Cardiac fibroblast (primary cell): ENCODE data around the gene MORN4.

Experiments
- DNase-seq, 2 donors: peaks; one replicate each; pipeline versions ENCODE4 v3.0.0 to v3.0.0-alpha.2; 2010; ENCODE audit warnings: low read depth in 2 of 2
- H3K4me3 ChIP-seq, 2 donors: replicated peaks in 1 of 2; 1 replicate in 1 of 2; 2 replicates in 1 of 2; pipeline ENCODE4 v1.5.1; 2011; ENCODE audit warnings: low read depth in 2 of 2, low read length in 2 of 2, mild to moderate bottlenecking in 2 of 2, moderate library complexity in 1 of 2
- TF ChIP-seq, protein P1 (sequence below): IDR thresholded peaks from one replicate; pipeline ENCODE4 v1.5.1; 2011; ENCODE audit warnings: low read depth, mild to moderate bottlenecking, low read length, inconsistent platforms

Gene MORN4

DNA sequence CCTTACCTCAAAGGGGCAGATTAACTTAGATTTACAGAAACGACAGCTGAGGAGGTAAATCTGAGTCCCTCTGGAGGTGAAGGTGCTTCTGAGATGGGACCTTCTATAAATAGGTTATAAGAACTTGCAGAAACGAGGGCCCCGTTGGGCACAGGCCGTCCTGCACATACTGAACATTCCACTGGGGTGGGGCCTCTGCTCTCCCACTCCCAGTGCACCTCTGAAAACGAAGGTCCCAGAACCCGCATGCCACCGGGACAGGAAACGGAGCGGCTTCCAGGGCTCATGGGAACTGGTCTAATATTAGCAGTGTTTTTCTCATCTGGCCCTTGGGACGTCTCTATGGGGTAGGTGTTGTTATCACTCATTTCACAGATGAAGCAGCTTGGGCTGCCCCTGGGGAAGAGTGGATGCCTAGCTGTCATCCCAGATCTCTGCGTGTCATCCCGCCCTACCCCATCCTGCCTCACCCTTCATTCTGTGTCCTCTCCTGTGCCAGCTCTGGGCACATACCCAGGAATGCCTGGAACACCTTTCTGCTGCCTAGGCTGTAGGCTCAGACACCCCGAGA is 24.2 kb downstream of the MORN4 start:
- TF ChIP-seq, protein P1, sequence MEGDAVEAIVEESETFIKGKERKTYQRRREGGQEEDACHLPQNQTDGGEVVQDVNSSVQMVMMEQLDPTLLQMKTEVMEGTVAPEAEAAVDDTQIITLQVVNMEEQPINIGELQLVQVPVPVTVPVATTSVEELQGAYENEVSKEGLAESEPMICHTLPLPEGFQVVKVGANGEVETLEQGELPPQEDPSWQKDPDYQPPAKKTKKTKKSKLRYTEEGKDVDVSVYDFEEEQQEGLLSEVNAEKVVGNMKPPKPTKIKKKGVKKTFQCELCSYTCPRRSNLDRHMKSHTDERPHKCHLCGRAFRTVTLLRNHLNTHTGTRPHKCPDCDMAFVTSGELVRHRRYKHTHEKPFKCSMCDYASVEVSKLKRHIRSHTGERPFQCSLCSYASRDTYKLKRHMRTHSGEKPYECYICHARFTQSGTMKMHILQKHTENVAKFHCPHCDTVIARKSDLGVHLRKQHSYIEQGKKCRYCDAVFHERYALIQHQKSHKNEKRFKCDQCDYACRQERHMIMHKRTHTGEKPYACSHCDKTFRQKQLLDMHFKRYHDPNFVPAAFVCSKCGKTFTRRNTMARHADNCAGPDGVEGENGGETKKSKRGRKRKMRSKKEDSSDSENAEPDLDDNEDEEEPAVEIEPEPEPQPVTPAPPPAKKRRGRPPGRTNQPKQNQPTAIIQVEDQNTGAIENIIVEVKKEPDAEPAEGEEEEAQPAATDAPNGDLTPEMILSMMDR, result no peak
- no peak for DNase-seq
- no peak overlapping the region for H3K4me3 ChIP-seq

DNA sequence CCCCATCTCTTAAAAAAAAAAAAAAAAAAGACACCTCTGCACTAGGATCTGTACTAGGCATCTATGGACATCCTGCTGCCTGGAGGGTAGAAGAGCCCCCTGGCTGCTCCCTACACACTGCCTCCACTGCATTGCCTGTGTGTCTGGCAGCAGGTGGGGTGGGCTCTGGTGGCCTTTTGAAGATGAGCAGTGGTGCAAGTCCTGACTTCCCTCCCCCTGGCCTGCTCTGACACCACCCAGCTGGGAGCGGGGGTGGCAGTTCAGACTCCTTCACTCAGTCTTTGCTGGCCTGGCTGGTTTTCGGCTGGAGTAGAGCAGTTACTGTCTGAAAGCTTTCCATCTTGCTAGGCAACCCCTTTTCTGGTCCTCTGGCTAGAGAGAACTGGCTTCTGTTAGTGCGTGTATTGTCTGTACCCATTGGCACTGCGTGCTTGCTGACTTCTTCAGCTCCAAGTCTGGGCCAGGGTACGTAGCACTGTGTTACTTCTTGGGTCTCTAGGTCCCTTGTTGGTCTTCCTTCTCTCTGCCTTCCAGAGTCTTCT is 26.1 kb downstream of the MORN4 start:
- TF ChIP-seq, protein P1, result no peak
- H3K4me3 ChIP-seq, result no peak overlapping the region
- no peak for DNase-seq

DNA sequence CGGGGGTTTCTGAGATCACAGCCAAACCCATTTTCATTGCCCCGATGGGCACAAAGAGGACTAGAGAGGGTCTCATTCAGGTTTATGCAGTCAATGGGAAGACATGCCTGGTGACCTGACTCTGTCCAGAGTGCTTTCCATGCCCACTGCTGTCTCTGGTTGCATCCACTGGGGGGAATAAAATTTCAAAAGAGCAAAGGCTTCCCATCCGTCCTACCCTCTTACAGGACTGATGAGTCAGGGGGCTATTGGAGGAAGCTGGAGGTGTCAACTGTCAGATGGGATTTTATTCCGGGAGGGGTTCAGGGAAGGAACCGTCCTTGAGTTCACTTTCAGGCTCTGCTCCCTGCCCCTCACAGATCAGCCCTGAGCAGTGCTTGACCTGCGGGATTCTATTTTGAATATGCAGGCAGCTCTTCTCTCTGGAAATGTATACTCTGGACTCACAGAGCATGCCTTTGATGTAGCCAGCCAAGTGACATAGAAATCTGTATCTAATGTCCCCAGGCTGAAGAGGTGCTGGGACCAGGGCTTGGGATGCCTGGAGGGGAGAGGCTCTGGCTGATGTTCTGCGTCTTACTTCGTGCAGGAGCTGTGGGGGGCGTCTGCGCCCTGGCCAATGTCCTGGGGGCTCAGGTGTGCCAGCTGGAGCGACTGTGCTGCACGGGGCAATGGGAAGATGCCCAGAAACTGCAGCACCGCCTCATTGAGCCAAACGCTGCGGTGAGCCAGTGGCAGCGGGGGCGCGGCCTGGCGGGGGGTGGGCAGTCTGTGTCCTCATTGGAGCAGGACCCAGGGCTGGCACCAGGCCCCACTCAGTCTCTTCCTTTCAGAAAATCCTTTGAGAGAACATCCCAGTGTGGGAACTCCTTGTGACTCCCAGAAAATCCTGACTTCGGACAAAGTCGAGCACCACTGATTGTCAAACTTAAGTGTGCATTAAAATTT is 31.8 kb downstream of the MORN4 start:
- H3K4me3 ChIP-seq, result no peak overlapping the region
- TF ChIP-seq, protein P1, result no peak
- DNase-seq, result no peak

DNA sequence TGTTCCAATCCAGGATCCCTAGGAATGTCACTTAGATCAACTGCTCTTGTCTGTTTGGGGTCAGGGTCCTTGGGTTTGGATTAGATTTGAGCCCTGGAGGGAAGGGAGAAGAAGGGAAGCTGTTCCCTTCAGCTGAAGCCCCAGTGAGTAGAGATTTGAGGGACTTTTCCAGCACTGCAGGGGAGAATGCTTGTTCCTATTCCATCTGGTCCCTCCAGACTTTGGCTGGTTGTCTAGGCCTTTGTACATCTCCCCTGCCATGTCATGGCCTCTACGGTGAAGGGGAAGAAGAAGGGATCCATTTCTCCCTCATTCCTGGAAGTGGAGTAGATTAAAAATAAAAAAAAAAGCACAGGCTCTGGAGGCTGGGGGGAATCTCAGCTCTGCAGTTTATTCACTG is 32.7 kb downstream of the MORN4 start:
- H3K4me3 ChIP-seq, result no peak overlapping the region
- TF ChIP-seq, protein P1, result no peak
- DNase-seq, result no peak

DNA sequence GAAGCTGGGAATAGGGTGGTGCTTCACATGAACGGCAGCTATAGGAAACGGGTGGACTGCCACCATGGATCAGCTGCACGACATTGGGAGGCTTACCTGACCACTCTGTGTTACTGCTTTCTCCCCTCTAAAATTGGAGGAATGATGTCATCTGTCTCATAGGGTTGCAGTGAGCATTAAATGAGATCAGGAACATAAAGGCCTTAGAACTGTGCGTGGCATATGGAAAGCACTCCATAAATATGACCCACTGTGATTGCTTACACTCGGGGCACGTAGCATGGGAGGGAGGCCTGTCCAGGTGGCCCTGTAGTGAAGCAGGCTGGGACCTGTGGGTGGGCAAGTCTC is 34.1 kb downstream of the MORN4 start:
- H3K4me3 ChIP-seq, result no peak overlapping the region
- TF ChIP-seq, protein P1, result no peak
- DNase-seq, result no peak

DNA sequence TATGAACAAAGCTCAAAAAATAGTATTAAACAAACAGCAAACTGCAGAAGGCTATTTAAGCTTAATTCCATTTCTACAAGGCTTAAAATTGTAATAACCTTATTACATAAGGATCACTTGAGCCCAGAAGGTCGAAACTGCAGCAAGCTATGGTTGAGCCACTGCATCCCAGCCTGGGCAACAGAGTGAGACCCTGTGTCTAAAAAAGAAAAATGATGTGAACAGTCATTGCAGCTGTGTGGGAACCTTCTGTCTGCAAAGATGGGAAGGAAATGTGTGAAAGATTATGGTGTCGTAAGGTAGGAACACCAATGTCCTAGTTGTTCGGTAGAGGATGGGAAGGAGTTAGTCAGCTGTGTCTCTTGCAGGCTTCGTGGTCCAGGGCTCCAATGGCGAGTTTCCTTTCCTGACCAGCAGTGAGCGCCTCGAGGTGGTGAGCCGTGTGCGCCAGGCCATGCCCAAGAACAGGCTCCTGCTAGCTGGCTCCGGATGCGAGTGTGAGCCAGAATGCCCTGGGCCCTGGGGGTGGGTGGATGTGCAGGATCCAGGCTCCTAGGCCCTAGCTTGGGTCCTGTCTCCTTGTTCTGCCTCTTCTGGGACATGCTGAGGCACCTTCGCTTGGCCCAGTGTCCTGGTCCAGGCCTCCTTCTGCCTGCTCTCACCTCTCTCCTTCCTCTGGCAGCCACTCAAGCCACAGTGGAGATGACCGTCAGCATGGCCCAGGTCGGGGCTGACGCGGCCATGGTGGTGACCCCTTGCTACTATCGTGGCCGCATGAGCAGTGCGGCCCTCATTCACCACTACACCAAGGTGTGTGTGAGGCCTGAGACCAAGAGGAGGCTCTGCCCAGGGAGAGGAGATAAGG is 34.7 kb downstream of the MORN4 start:
- TF ChIP-seq, protein P1, result no peak
- no peak for DNase-seq
- H3K4me3 ChIP-seq, result no peak overlapping the region
